SK-N-MC (cell line): ENCODE measurements around the gene NDUFA6.

ENCODE experiments used
- DNase-seq: peaks from one replicate; pipeline ENCODE4 v3.0.0-alpha.2; 2011; ENCODE audit warnings: low read depth, low spot score
- H3K27ac ChIP-seq: fragments of 200-600 bp; sonication (generic); 2 replicates; pipeline ENCODE4 v1.5.1; 2016; ENCODE audit warnings: mixed run types
- H3K36me3 ChIP-seq: fragments of 200-600 bp; sonication (generic); 2 replicates; pipeline ENCODE4 v1.6.1; 2017; ENCODE audit warnings: antibody characterized with exemption, low read length, mixed read lengths; ENCODE audit not compliant: insufficient read depth
- H3K4me3 ChIP-seq: fragments of 200-600 bp; sonication (generic); 2 replicates; pipeline ENCODE4 v1.5.1; 2016
- H3K9ac ChIP-seq: fragments of 200-600 bp; sonication (generic); 2 replicates; pipeline ENCODE4 v1.8.0; 2017; ENCODE audit warnings: mixed run types, mixed read lengths; ENCODE audit not compliant: insufficient read length
- H3K9me3 ChIP-seq: fragments of 200-600 bp; sonication (generic); 2 replicates; pipeline ENCODE4 v1.6.1; 2017; ENCODE audit warnings: low read depth, mild to moderate bottlenecking, antibody characterized with exemption, low read length, moderate library complexity, mixed read lengths
- EZH2 ChIP-seq: fragments of 200-600 bp; sonication (generic); IDR thresholded peaks from one replicate; pipeline ENCODE4 v1.6.1; 2017; ENCODE audit warnings: antibody characterized with exemption
- FOXP2 ChIP-seq: optimal IDR thresholded peaks from 2 replicates; pipeline ENCODE3; 2011; ENCODE audit warnings: mild to moderate bottlenecking, moderate library complexity; ENCODE audit not compliant: insufficient read depth; ENCODE audit errors: extremely low read length, control extremely low read depth
- POLR2AphosphoS5 ChIP-seq: IDR thresholded peaks from 2 replicates; pipeline ENCODE4 v1.6.1; 2012; ENCODE audit warnings: mild to moderate bottlenecking, low read depth, low read length, borderline replicate concordance

The NDUFA6 gene

DNA sequence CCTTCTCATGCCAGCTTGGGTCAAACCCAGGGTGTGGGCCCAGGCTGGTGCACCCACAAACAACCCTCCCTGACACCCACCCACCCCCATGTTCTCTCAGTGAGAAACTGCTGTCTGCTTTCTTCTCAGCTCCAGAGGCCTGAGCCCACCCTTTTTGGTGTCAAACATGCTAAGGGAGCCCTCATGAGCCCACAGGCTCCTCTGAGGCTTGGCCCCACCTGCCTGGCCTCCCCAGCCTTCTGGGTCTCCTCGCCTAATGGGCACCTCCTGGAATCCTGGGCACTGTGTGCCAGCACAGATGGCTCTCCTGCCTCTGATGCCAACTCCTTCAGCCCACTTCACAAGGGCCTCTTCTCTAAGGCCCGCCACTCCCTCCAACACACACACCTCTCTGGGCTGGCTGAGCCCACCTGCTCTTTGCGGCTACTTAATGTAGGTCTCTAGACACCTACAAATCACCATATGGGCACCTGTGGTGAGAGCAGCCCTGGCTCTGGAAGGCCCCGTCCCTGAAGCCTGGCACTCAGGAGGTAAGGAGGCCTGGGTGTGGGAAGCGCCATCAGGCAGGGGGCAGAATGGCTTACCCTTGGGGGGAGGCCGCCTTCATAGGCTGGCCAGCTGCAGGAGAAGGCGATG is 24.3 kb downstream of the NDUFA6 start:
- TF ChIP-seq POLR2AphosphoS5 = no peak
- TF ChIP-seq FOXP2 = no peak
- TF ChIP-seq EZH2 = no peak
- no peak for DNase-seq
- H3K4me3 ChIP-seq = no peak overlapping the region
- H3K36me3 ChIP-seq = no peaks in the 10 kb centered on the region
- no peaks in the 10 kb centered on the region for H3K9me3 ChIP-seq
- no peak overlapping the region for H3K9ac ChIP-seq
- no peak overlapping the region for H3K27ac ChIP-seq

GRCh38 chr22:42065438-42066125 is 25.0 kb downstream of the NDUFA6 start:
- no peaks in the 10 kb centered on the region; the same call in 1 of the 2 replicates for H3K36me3 ChIP-seq
- no peak overlapping the region for H3K4me3 ChIP-seq
- H3K27ac ChIP-seq = no peak overlapping the region
- no peak for DNase-seq
- H3K9ac ChIP-seq = no peak overlapping the region
- no peaks in the 10 kb centered on the region for H3K9me3 ChIP-seq
- TF ChIP-seq EZH2 (no peak), POLR2AphosphoS5 (no peak), FOXP2 (no peak)

DNA sequence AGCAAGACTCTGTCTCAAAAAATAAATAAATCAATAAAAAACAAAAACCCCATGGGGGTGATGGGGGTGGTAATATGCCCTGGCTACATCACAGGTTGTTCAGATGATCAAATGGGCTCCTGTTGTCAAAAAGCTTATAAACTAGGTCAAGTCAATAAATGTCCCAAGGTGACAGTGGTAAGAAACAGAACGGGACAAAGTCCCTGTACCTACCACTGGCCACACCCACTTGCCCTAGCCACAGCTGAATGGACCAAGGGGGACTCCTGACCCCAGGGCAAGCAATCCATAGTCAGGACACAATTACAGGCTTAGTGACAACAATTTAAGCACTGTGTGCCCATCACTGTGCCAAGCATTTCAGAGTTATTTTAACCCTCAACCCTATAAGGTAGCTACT is 25.9 kb downstream of the NDUFA6 start:
- no peak for TF ChIP-seq FOXP2
- no peak for TF ChIP-seq EZH2
- TF ChIP-seq POLR2AphosphoS5 = no peak
- Histone ChIP-seq H3K36me3 (no peaks in the 10 kb centered on the region; the same call in 1 of the 2 replicates), H3K9ac (no peak overlapping the region), H3K9me3 (no peaks in the 10 kb centered on the region), H3K27ac (no peak overlapping the region), H3K4me3 (no peak overlapping the region)
- DNase-seq = no peak

DNA sequence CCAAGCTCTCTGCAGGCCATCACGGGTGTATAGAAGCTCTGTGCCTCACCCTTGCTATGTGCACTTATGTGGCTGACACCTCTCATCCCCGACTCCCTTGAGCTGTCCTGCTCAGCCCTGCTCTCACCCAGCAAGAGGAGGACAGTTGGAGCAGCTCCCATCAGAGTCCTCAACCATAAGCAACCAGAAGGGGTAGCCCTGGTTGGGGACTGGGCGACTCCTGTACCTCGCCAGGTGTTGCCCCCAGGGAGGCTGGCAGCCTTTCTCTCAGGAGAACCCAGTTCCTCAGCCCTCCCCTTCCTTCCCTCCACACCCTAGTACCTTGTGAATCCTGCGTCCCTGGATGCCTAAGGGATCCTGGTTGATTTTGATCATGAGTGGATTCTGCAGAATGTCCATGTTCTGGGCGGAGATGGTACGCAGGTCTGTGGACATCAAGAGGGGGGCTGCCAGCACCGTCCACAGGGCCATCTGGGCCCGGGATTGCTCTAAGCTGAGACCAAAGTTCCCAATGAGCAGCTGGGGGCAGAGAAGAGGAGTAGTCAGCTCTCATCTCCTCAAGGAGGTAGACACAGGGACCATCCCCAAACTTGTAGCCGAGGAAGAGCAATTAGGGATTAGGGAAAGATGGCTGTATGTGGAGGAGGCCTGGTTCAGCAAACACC is 27.9 kb downstream of the NDUFA6 start:
- no peak overlapping the region for H3K27ac ChIP-seq
- no peak overlapping the region for H3K4me3 ChIP-seq
- no peak overlapping the region for H3K9ac ChIP-seq
- no peaks in the 10 kb centered on the region; the same call in 1 of the 2 replicates for H3K36me3 ChIP-seq
- H3K9me3 ChIP-seq = no peaks in the 10 kb centered on the region
- TF ChIP-seq EZH2 (no peak), POLR2AphosphoS5 (no peak), FOXP2 (no peak)
- DNase-seq = no peak

DNA sequence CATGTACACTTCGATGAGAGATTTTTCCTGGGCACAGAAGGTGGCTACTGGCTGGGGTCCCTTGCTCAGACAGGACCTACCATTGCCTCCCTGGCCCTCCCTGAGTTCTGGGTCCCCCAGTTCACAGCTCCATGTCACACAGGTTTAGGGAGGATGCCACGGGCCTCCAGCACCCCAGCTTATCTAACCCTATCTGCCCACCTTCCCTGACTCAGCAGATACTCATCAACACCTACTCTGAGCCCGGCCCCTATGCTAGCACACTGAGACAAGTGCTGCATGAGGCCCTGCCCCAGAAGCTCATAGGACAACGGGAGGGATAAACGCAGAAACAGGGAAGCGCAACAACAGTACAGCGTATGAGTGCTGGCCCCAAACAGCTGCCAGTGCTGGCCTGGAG is 29.5 kb downstream of the NDUFA6 start:
- TF ChIP-seq EZH2 = no peak
- no peak for TF ChIP-seq POLR2AphosphoS5
- no peak for TF ChIP-seq FOXP2
- H3K27ac ChIP-seq = no peak overlapping the region
- H3K4me3 ChIP-seq = no peak overlapping the region
- no peaks in the 10 kb centered on the region for H3K9me3 ChIP-seq
- no peak overlapping the region for H3K9ac ChIP-seq
- no peak for DNase-seq
- no peaks in the 10 kb centered on the region; the same call in 1 of the 2 replicates for H3K36me3 ChIP-seq

GRCh38 chr22:42060489-42060888 is 30.1 kb downstream of the NDUFA6 start:
- no peaks in the 10 kb centered on the region; the same call in 1 of the 2 replicates for H3K36me3 ChIP-seq
- no peak overlapping the region for H3K4me3 ChIP-seq
- no peak for DNase-seq
- H3K9me3 ChIP-seq = no peaks in the 10 kb centered on the region
- H3K9ac ChIP-seq = no peak overlapping the region
- H3K27ac ChIP-seq = no peak overlapping the region
- TF ChIP-seq POLR2AphosphoS5 (no peak), FOXP2 (no peak), EZH2 (no peak)

- DNase-seq = no peak
- no peaks in the 10 kb centered on the region; the same call in 1 of the 2 replicates for H3K36me3 ChIP-seq
- no peak overlapping the region for H3K9ac ChIP-seq
- no peaks in the 10 kb centered on the region for H3K9me3 ChIP-seq
- H3K27ac ChIP-seq = no peak overlapping the region
- TF ChIP-seq FOXP2 (no peak), POLR2AphosphoS5 (no peak), EZH2 (no peak)
- H3K4me3 ChIP-seq = no peak overlapping the region
These were observed 33.6 kb downstream of the NDUFA6 start for GRCh38 chr22:42056757-42057511.

DNA sequence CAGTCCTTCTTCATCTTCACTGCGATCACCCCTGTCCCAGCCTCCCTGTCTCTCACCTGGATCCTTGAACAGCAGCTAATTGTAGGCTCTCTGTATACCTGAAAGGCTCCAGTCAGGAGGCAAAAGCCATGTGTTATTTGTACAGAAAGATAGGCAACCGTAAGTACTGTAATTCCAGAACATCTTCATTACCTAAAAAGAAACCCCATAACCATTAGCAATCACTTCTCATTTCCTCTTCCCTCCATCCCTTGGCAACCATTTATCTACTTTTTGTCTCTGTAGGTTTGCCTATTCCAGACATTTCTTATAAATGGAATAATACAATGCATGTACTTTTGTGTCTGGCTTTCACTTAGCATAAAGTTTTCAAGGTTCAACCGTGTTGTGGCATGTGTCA is 37.8 kb downstream of the NDUFA6 start:
- no peak for DNase-seq
- H3K4me3 ChIP-seq = no peak overlapping the region
- H3K27ac ChIP-seq = no peak overlapping the region
- H3K36me3 ChIP-seq = no peaks in the 10 kb centered on the region
- no peak overlapping the region for H3K9ac ChIP-seq
- no peaks in the 10 kb centered on the region for H3K9me3 ChIP-seq
- TF ChIP-seq POLR2AphosphoS5 (no peak), FOXP2 (no peak), EZH2 (no peak)
